Measurements from ENCODE around the gene VN1R4. TPM values are rescaled to one million over a fixed set of nuclear protein-coding genes. Genes with fewer than 3 reads are reported as not detected.
A peak's percentile ranks its signal among the peaks of the same experiment; 100 is the strongest.
"Not testable (repeated sequence)": the region's sequence is repeated elsewhere in the genome, so short reads cannot be mapped to it uniquely, and the experiment has no call there.

VN1R4 gene
- total RNA-seq, 1 experiment from 2014 or later = not detected

DNA sequence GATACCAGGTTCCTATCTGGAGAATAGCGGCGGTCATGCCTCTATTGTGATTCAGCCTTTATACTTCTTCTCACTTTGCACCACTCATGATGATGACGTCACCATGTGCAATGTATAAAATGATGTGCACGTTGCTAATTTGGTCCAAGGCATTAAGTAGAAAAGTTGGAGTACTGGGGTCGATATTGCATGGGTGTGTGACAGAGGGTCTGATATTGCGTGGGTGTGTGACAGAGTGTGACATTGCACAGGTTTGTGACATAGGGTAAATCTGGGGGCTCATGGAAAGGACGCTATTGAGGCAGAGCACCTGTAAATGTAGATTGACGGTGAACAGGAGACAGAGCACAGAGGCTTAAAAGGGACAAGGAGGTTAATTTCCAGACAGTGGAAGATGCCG lies 4.5 kb upstream of the VN1R4 start:
- no peaks in the 10 kb centered on the region for H3K4me1 ChIP-seq (ENCODE audit: control insufficient read depth in 1 of 2, insufficient read depth in 2 of 2, low read length in 2 of 2)
- DNase-seq (ENCODE audit: low read depth, low spot score) (no peak), ATAC-seq (no peak)
- no peak overlapping the region for H3K27ac ChIP-seq (ENCODE audit: low read depth, low read length)
- no peak for TF ChIP-seq ZFX (IDR thresholded peaks at IDR 0.05)
- no peaks in the 10 kb centered on the region for H4K20me1 ChIP-seq (ENCODE audit: insufficient read depth)
- POLR2A ChIA-PET = no interaction called here
- H3K27me3 ChIP-seq (ENCODE audit: insufficient read depth, low read length) = no peaks in the 10 kb centered on the region
- no peak overlapping the region for H3K4me2 ChIP-seq (ENCODE audit: low read length)
- CTCF ChIA-PET = no interaction called here
- H3K4me3 ChIP-seq (replicated peaks in 1 of 2; ENCODE audit: low read depth in 1 of 2, low read length in 2 of 2) = no peak overlapping the region
- intact Hi-C loops (cut with micrococcal nuclease) = no loop called here
- no peak overlapping the region for H3K9ac ChIP-seq (ENCODE audit: low read length)
- H2AFZ ChIP-seq (ENCODE audit: low read depth, low read length, poor library complexity, severe bottlenecking) = no peak overlapping the region
- no peaks in the 10 kb centered on the region for H3K9me2 ChIP-seq (ENCODE audit: insufficient read depth)
- no TSS peak for BruUV-seq (replicated peaks)
- RAD21 ChIA-PET (ENCODE audit: low non-redundant PET in 1 of 2, low total read pairs in 2 of 2, uncharacterized antibody in 2 of 2, unreplicated experiment in 2 of 2) = no interaction called here
- no peaks in the 10 kb centered on the region for H3K79me2 ChIP-seq (ENCODE audit: insufficient read depth, low read length)
- H3K36me3 ChIP-seq (ENCODE audit: control insufficient read depth in 1 of 2, insufficient read depth in 2 of 2, low read length in 2 of 2) = no peaks in the 10 kb centered on the region
- peaks cover 0 to 4% of the 10 kb centered on the region in 2 experiments; a peak in 2 of 4 replicates for H3K9me3 ChIP-seq (ENCODE audit: control insufficient read depth in 1 of 2, insufficient read depth in 1 of 2, low read depth in 1 of 2, low read length in 2 of 2)

DNA sequence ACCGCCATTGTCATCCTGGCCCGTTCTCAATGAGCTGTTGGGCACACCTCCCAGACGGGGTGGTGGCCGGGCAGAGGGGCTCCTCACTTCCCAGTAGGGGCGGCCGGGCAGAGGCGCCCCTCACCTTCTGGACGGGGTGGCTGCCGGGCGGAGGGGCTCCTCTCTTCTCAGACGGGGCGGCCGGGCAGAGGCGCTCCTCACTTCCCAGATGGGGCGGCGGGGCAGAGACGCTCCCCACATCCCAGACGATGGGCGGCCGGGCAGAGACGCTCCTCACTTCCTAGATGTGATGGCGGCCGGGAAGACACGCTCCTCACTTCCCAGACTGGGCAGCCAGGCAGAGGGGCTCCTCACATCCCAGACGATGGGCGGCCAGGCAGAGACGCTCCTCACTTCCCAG lies 2.3 kb upstream of the VN1R4 start:
- H3K79me2 ChIP-seq (ENCODE audit: insufficient read depth, low read length); RAD21 ChIA-PET (ENCODE audit: low non-redundant PET in 1 of 2, low total read pairs in 2 of 2, uncharacterized antibody in 2 of 2, unreplicated experiment in 2 of 2); H4K20me1 ChIP-seq (ENCODE audit: insufficient read depth); H2AFZ ChIP-seq (ENCODE audit: low read depth, low read length, poor library complexity, severe bottlenecking); ATAC-seq; H3K9me2 ChIP-seq (ENCODE audit: insufficient read depth); POLR2A ChIA-PET; H3K27me3 ChIP-seq (ENCODE audit: insufficient read depth, low read length); H3K4me1 ChIP-seq (ENCODE audit: control insufficient read depth in 1 of 2, insufficient read depth in 2 of 2, low read length in 2 of 2); BruUV-seq (replicated peaks); CTCF ChIA-PET; H3K36me3 ChIP-seq (ENCODE audit: control insufficient read depth in 1 of 2, insufficient read depth in 2 of 2, low read length in 2 of 2); H3K9ac ChIP-seq (ENCODE audit: low read length); intact Hi-C loops (cut with micrococcal nuclease); H3K4me2 ChIP-seq (ENCODE audit: low read length); H3K27ac ChIP-seq (ENCODE audit: low read depth, low read length); H3K9me3 ChIP-seq (ENCODE audit: control insufficient read depth in 1 of 2, insufficient read depth in 1 of 2, low read depth in 1 of 2, low read length in 2 of 2); H3K4me3 ChIP-seq (replicated peaks in 1 of 2; ENCODE audit: low read depth in 1 of 2, low read length in 2 of 2); DNase-seq (ENCODE audit: low read depth, low spot score): not testable (repeated sequence)

DNA sequence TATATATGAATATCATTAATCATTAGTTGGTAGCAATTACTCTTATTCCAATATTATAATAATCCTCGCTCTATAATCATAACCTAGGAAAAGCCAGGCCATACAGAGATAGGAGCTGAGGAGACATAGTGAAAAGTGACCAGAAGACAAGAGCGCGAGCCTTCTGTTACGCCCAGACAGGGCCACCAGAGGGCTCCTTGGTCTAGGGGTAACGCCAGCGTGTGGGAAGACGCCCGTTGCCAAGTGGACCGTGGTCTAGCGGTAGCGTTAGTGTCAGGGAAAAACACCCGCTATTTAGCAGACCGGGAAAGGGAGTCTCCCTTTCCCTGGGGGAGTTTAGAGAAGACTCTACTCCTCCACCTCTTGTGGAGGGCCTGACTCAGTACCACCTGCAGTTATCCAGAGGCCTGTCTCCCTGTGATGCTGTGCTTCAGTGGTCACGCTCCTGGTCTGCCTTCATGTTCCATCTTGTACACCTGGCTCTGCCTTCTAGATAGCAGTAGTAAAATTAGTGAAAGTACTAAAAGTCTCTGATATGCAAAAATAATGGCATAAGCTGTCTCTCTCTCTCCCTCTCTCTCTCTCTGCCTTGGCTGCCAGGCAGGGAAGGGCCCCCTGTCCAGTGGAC lies 9.7 kb downstream of the VN1R4 start, which contains the start of gene VN1R2:
Gene VN1R2 (plus strand): TSS at position 578 of the 628 bp plus-strand sequence. CDS start 84 bp downstream, outside the sequence.
- RAD21 ChIA-PET (ENCODE audit: low non-redundant PET in 1 of 2, low total read pairs in 2 of 2, uncharacterized antibody in 2 of 2, unreplicated experiment in 2 of 2); H3K27ac ChIP-seq (ENCODE audit: low read depth, low read length); H3K27me3 ChIP-seq (ENCODE audit: insufficient read depth, low read length); CTCF ChIA-PET; BruUV-seq (replicated peaks); H3K4me2 ChIP-seq (ENCODE audit: low read length); H3K9ac ChIP-seq (ENCODE audit: low read length); H3K9me3 ChIP-seq (ENCODE audit: control insufficient read depth in 1 of 2, insufficient read depth in 1 of 2, low read depth in 1 of 2, low read length in 2 of 2); H2AFZ ChIP-seq (ENCODE audit: low read depth, low read length, poor library complexity, severe bottlenecking); H3K4me1 ChIP-seq (ENCODE audit: control insufficient read depth in 1 of 2, insufficient read depth in 2 of 2, low read length in 2 of 2); H4K20me1 ChIP-seq (ENCODE audit: insufficient read depth); DNase-seq (ENCODE audit: low read depth, low spot score); POLR2A ChIA-PET; H3K79me2 ChIP-seq (ENCODE audit: insufficient read depth, low read length); H3K36me3 ChIP-seq (ENCODE audit: control insufficient read depth in 1 of 2, insufficient read depth in 2 of 2, low read length in 2 of 2); ATAC-seq; H3K9me2 ChIP-seq (ENCODE audit: insufficient read depth); H3K4me3 ChIP-seq (replicated peaks in 1 of 2; ENCODE audit: low read depth in 1 of 2, low read length in 2 of 2); intact Hi-C loops (cut with micrococcal nuclease): not testable (repeated sequence)
- TF ChIP-seq RAD21 (IDR thresholded peaks at IDR 0.05; ENCODE audit: low read depth) = 0 out of 2 replicates have a peak, but pooled peaks have one; percentile 4
